ENCODE measurements around the gene ROBO1. TPM values are rescaled to one million over a fixed set of nuclear protein-coding genes. Genes with fewer than 3 reads are reported as not detected.

ROBO1 gene
- total and polyA plus RNA-seq, 2 donors (not counting 3 experiments of a cell fraction or from before 2014, with no cell fraction given), result 5.9 to 14.2 TPM

GRCh38 chr3:79111375-79112052 lies 656.3 kb downstream of the ROBO1 start:
- intact Hi-C loops (cut with micrococcal nuclease), result no loop called here
- H3K36me3 ChIP-seq (ENCODE audit: control insufficient read depth in 2 of 2, extremely low read depth in 1 of 2, insufficient read depth in 2 of 2, low read length in 2 of 2), result no peaks in the 10 kb centered on the region
- no peak overlapping the region for H3K9ac ChIP-seq (replicated peaks; ENCODE audit: extremely low read depth, insufficient read depth, low read length)
- dilution Hi-C loops (cut with MboI; ENCODE audit: extremely low pct_ligation_motif_present, low sequenced_read_pairs), result no loop called here
- ChIA-PET CTCF (no interaction called here), POLR2A (no interaction called here)
- H3K9me1 ChIP-seq (replicated peaks; ENCODE audit: control insufficient read depth, extremely low read depth, insufficient read depth, low read length), result no peaks in the 10 kb centered on the region
- no peaks in the 10 kb centered on the region for H3K79me2 ChIP-seq (ENCODE audit: control insufficient read depth, insufficient read depth, low read length)
- no peak overlapping the region for H2AFZ ChIP-seq (ENCODE audit: low read depth, low read length)
- no peak for DNase-seq (ENCODE audit: low read depth, low spot score)
- FAIRE-seq, result no peak
- no peaks in the 10 kb centered on the region for H3K27me3 ChIP-seq (ENCODE audit: control insufficient read depth in 2 of 2, insufficient read depth in 2 of 2, low read length in 2 of 2)
- H3K4me1 ChIP-seq (ENCODE audit: control insufficient read depth, extremely low read depth, insufficient read depth, low read length), result no peaks in the 10 kb centered on the region
- no peaks in the 10 kb centered on the region for H3K9me3 ChIP-seq (replicated peaks; ENCODE audit: control insufficient read depth, insufficient read depth, low read length)
- no peak overlapping the region for H3K27ac ChIP-seq (ENCODE audit: insufficient read depth, low read depth, low read length)
- H4K20me1 ChIP-seq (replicated peaks; ENCODE audit: control insufficient read depth, extremely low read depth, insufficient read depth, low read length), result no peaks in the 10 kb centered on the region
- BruUV-seq (replicated peaks), result no TSS peak
- no peak overlapping the region for H3K4me3 ChIP-seq (replicated peaks in 1 of 3; ENCODE audit: insufficient read depth in 1 of 3, low read depth in 1 of 3, low read length in 3 of 3)
- TF ChIP-seq MYC (IDR thresholded peaks at IDR 0.05; ENCODE audit: low read depth, low read length) (no peak), POLR2A (IDR thresholded peaks at IDR 0.05; ENCODE audit: low read depth, low read length) (no peak), JUN (IDR thresholded peaks at IDR 0.05; ENCODE audit: borderline replicate concordance, insufficient read depth, insufficient read length, low read depth) (no peak), CTCF (IDR thresholded peaks at IDR 0.05; ENCODE audit: extremely low read depth in 1 of 2, insufficient read depth in 1 of 2, low read depth in 1 of 2, low read length in 2 of 2) (no peak), GATA2 (IDR thresholded peaks at IDR 0.05; ENCODE audit: insufficient read depth, insufficient read length, low read depth, low read length) (no peak), MAX (IDR thresholded peaks at IDR 0.05; ENCODE audit: insufficient read depth, insufficient read length) (no peak), EZH2 (IDR thresholded peaks at IDR 0.05; ENCODE audit: borderline replicate concordance, low read depth, low read length, severe bottlenecking) (no peak), FOS (IDR thresholded peaks at IDR 0.05; ENCODE audit: borderline replicate concordance, insufficient read depth, low read length) (no peak), POLR2AphosphoS5 (IDR thresholded peaks at IDR 0.05; ENCODE audit: insufficient read depth, low read depth, low read length) (no peak)
- H3K4me2 ChIP-seq (ENCODE audit: insufficient read depth, low read length), result no peak overlapping the region

Measured in endothelial cell of umbilical vein (primary cell).